GM19023 (cell line): ENCODE data around the gene RBM5.

Experiments
- ATAC-seq: cut with Tn5 transposase; IDR thresholded peaks from one replicate; pipeline ENCODE4 v1.9.1; 2021; ENCODE audit warnings: mild to moderate bottlenecking, moderate library complexity; ENCODE audit not compliant: unreplicated experiment

RBM5 gene

GRCh38 chr3:50158530-50159146 is 69.9 kb downstream of the RBM5 start:
- ATAC-seq = no peak

DNA sequence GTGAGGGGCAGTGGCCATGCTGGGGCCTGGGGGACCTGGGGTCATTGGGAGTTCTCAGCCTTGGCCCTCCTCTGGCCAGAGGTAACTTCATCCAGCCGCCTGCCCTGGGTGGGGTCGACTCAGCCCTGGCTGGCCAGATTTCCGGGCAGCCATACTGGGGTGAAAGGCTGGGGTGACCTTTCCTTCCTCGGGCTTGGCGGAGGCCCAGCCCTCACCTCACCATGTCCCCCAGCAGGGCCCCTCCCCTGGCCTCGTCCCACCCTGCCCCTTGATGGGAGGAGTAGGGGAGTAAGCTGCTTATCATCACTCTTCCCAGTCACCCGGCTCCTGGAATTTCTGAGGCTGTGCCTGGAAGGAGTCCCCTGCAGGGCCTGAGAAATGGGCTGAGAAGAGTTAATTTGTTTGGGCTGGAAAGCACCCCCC is 71.9 kb downstream of the RBM5 start:
- ATAC-seq = no peak

GRCh38 chr3:50161320-50161719 is 72.6 kb downstream of the RBM5 start:
- no peak for ATAC-seq

DNA sequence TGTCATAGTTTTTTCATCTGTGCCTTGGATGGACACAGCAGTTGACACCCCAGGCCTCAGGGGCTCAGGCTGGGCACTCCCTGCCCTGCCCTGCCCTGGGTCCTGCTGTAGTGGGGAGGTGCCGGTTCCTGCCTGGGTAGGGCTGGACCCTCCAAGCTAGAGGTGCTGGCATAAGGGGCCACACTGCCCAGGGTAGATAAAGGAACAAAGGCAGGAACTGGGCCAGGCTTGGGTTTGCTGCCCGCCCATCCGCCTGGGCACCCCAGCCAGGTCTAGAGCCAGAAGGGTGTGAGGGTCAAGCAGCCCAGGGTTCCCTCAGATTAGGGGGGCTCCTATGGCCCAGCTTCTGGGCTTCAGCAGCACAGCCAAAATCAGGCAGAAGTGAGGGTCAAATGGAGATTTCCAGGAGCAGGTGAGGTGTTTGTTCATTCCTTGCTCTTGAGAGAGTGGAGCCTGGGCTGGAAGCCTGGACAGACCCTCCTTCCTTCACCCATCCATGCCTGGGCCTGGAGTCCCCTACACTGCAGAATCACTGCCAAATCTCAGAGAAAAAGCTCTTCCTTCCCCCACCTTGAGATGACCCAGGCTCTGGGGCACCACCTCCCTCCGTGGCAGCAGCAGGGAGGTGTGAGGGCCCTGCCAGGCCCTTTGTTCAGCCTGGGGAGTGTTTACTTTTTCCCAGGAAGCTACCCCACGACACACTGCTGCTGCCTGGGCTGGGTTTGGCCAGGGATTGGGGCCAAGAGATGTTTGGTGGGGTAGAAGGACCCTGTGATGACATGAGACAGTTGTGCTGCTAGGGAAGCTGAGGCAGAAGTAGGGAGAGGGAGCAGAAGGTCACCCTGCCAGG is 73.5 kb downstream of the RBM5 start:
- ATAC-seq = no peak

DNA sequence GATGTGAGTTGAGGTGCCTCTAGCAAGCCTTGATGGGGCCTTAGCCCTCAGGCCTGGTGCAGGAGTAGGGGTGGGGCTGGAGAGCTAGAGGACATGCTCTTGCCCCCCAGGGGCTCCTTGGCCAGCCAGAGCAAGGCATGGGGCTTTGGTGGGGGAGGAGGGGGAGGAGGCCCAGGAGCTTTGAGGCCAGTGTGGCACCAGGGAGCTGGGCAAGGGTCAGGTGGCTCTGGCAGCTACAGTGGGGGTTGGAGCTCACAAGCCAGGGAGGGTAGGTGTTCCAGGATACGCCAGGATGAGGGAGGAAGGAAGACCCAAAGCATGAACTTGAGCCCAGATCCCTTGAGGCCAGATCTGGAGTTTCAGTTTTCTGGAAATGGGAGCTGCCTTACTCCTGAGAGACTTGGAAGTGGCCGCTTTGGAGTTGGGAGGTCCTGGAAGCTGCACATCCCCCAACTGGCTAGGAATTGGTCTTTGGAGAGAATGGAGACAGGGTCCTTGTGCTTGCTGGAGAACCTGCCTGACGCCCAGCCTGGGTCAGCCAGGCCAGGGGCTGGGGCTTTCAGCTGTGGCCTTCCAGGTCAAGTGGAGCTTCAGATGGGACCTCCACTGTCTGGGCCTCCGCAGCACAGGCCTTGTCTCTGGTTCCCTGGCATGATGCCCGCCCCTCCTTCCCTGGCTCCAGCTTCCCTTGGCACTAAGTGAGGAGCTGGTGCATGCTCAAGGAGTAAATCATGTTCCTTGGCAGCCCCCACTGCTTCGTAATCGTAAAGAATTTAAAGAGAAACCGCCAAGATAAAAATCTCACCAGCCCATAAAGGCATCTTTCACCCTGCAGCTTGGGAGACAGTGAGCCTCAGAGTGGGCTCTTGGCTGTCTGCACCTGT is 75.1 kb downstream of the RBM5 start:
- no peak for ATAC-seq

DNA sequence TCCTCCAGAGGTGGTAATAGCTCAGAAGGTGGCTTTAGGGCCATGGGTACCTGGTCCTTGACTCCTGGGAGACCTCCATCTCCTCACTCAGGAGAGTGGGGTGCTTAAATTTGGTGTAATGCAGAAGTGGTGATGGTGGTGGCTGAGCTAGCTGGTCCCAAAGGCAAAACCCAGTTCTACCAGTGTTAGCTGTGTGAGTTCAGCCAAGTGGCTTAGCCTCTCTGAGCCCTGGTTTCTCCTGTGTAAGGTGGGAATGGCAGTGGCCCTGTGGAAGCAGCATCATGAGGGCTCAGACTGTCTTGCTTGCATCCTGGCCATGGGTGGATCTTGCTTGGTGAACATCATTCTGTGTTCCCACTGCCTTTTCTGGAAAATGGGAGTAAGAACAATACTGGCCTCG is 75.8 kb downstream of the RBM5 start:
- no peak for ATAC-seq

DNA sequence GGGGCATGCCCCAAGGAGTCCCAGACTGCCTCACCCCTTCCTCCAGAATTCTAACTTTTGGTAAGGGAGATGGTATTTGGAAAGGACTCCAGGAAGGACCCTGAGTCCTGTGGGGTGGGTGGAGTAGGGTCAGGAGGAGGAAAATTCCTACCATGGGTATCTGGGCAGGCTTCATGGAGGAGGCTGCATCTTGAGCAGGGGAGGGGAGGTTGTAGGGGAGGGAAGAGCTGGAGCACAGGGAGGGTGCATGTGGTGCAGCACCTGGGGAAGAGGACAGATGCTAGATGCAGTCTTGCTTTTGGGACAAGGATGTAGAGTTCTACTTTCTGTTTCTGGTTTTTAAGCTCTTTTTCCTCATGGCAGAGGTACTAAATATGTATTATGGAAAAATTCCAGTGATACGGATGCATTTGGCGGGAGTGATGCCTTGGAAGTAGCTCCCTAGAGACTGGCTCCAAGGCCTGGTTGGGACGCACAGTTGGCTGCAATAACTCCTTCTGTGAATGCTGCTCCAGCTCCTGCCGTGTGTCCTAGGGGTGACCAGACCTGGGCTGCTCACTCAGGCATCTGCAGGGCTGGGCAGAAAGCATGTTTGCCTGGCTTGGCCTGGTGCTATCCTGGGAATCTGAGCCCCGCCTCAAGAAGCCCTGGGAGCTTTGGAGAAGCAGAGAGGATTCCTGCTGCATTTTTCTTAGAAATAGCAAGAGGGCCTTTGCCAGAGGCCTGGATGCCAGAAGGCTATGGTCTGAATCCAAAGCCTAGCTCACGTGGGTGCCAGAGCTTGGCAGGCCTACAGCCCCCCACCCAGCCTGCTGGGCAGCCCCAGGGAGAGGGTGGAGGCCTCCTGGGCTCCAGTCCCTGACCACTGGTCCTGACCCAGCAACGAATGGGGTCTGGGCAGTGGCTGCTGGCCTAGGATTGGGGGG is 76.5 kb downstream of the RBM5 start:
- ATAC-seq = no peak

DNA sequence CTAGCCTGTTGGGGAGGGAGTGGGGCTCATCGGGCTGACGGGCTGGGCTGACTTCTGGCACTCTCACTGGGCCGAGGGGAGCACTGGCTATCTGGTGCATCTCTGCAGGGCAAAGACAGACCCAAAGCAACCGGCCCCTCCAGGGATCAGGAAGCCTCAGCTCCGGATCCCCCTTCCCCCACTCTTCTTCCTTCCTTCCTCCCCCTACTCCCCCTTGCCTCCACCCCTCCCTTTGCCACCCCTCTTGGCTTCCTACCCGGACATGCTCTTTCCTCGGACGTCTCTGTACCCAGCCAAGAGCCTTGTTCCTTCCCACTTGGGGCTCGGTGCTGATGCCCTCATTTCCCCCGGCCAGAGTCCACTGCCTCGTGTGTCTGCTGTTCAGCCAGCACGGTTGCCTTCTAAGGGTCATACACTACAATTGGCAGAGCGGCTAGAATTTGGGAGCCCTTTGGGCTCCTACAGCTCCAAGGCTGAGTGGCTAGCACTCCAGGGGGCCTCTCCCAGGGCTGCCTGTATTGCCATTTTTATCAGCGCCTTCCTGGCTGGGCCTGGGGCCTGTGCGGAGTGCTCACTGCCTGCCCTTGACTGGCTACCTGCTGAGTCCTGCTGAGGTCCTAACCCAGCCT is 77.3 kb downstream of the RBM5 start:
- no peak for ATAC-seq

- no peak for ATAC-seq
Observed at GRCh38 chr3:50166620-50167019, 77.9 kb downstream of the RBM5 start.

- ATAC-seq = no peak
Observed at GRCh38 chr3:50167069-50167840, 78.5 kb downstream of the RBM5 start.

DNA sequence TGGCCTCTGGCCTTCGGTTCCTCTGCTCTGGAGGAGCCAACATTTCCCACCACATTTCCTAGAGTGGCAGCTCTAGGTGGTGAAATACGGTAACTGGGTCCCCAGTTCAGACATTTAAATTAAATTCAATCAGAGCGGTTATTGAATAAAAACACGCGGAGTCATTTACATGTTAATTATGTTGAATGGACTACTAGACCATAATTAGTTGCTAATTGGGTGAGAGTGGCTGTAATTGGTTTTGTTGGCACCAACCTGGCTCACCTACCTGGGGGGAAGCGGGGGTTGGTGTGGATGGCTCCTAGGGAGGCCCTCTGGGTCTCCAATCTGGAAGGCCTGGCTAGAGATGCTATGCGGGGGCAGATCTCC is 79.1 kb downstream of the RBM5 start:
- ATAC-seq = no peak

DNA sequence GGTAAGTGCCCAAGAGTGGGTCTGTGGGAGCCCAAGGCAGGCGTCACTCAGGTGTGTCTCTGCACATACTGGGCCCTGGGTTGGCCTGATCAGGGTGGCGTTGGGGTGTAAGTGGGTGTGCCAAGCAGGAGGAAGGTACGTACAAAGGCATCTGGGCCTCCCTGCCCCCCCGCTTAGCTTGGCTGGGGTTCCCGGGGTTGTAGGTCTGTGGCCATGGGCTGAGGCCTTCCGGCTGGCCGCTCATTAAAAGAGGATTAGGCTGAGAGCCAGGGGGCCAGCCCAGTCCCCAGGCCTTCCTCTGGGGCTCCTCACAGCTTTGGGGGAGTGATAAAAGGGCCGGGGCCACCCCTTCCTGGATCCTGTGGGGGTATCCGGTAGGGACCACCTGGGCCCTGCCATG is 79.7 kb downstream of the RBM5 start:
- no peak for ATAC-seq
